Gastroesophageal sphincter (tissue), 4 donors: ENCODE data around the gene SIAH2. TPM values are rescaled to one million over a fixed set of nuclear protein-coding genes. Genes with fewer than 3 reads are reported as not detected.
A peak's percentile ranks its signal among the peaks of the same experiment; 100 is the strongest.

Source experiments
- ATAC-seq: fragments of 150-250 bp; one replicate; pipeline ENCODE4 v1.9.1; 2016; ENCODE audit warnings: mild to moderate bottlenecking, moderate library complexity
- H3K27ac ChIP-seq, 4 donors: fragments of 200-600 bp; sonication (generic) in 3 of 4; 1 replicate in 3 of 4; 2 replicates in 1 of 4; pipeline ENCODE4 v1.5.1; 2016 to 2019
- H3K27me3 ChIP-seq: fragments of 200-600 bp; sonication (generic); one replicate; pipeline ENCODE4 v1.5.1; 2019
- H3K36me3 ChIP-seq, 2 donors: fragments of 200-600 bp; sonication (generic); one replicate each; pipeline ENCODE4 v1.5.1; 2019; ENCODE audit warnings: control low read depth in 1 of 2
- H3K4me1 ChIP-seq, 3 donors: fragments of 200-600 bp; sonication (generic); 1 replicate in 2 of 3; 2 replicates in 1 of 3; pipeline ENCODE4 v1.5.1; 2016 to 2019; ENCODE audit warnings: control low read depth in 2 of 3
- H3K4me3 ChIP-seq, 2 donors: fragments of 200-600 bp; sonication (generic); one replicate each; pipeline ENCODE4 v1.5.1; 2019; ENCODE audit warnings: mild to moderate bottlenecking in 1 of 2, moderate library complexity in 1 of 2
- H3K9me3 ChIP-seq, 3 donors: fragments of 200-600 bp; sonication (generic); one replicate each; pipeline ENCODE4 v1.5.1; 2017 to 2019; ENCODE audit warnings: control low read depth in 2 of 3
- EP300 ChIP-seq: sonication (generic); formaldehyde crosslinking; IDR thresholded peaks from one replicate; pipeline ENCODE4 v1.6.1; 2017; ENCODE audit warnings: antibody characterized with exemption, mild to moderate bottlenecking
- POLR2A ChIP-seq, 2 donors: fragments of 450-650 bp; IDR thresholded peaks; one replicate each; pipeline ENCODE4 v1.6.1; 2017; ENCODE audit warnings: antibody characterized with exemption in 2 of 2, mild to moderate bottlenecking in 2 of 2, moderate library complexity in 1 of 2
- POLR2AphosphoS5 ChIP-seq: sonication (generic); formaldehyde crosslinking; IDR thresholded peaks from one replicate; pipeline ENCODE4 v1.6.1; 2017; ENCODE audit warnings: antibody characterized with exemption
- WGBS, 2 donors: methylation state at CpG; one replicate each; pipeline ENCODE4 v1.1.5; 2018; ENCODE audit warnings: low coverage in 1 of 2; 5-methylcytosine and 5-hydroxymethylcytosine counted together
- total RNA-seq, 4 donors: library from RNA; depleted of rRNA; stranded (reverse); fragments of >200 nt; gene quantifications; one replicate each; pipeline ENCODE4 v1.1.0, GENCODE V29; 2016
- TF ChIP-seq, protein P1 (sequence below), 4 experiments: fragments of 200-600 bp in 2 of 4; fragments of 450-650 bp in 2 of 4; sonication (generic) in 1 of 4; IDR thresholded peaks; one replicate each; pipeline ENCODE4 v1.5.1; 2017 to 2019; ENCODE audit warnings: antibody characterized with exemption in 4 of 4, mild to moderate bottlenecking in 2 of 4, moderate library complexity in 2 of 4

SIAH2 gene, protein sequence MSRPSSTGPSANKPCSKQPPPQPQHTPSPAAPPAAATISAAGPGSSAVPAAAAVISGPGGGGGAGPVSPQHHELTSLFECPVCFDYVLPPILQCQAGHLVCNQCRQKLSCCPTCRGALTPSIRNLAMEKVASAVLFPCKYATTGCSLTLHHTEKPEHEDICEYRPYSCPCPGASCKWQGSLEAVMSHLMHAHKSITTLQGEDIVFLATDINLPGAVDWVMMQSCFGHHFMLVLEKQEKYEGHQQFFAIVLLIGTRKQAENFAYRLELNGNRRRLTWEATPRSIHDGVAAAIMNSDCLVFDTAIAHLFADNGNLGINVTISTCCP
- total RNA-seq = 10 to 100 TPM; 26.0 to 36.1 (median 28.5) TPM

GRCh38 chr3:150763122-150763840, at the start of gene SIAH2:
TSS of gene SIAH2 (minus strand) at chr3:150763169. CDS start at chr3:150762849, 320 bp downstream.
- H3K27me3 ChIP-seq = no peaks in the 10 kb centered on the region
- peaks cover 0 to 4% of the 10 kb centered on the region in 2 donors for H3K36me3 ChIP-seq
- peaks cover 0 to 45% (median 3%) of the 10 kb centered on the region in 3 donors for H3K4me1 ChIP-seq
- peak; percentile 93 for ATAC-seq
- peak within 1 kb of the TSS; percentile 73 to 96 for H3K4me3 ChIP-seq
- TF ChIP-seq, protein P1, sequence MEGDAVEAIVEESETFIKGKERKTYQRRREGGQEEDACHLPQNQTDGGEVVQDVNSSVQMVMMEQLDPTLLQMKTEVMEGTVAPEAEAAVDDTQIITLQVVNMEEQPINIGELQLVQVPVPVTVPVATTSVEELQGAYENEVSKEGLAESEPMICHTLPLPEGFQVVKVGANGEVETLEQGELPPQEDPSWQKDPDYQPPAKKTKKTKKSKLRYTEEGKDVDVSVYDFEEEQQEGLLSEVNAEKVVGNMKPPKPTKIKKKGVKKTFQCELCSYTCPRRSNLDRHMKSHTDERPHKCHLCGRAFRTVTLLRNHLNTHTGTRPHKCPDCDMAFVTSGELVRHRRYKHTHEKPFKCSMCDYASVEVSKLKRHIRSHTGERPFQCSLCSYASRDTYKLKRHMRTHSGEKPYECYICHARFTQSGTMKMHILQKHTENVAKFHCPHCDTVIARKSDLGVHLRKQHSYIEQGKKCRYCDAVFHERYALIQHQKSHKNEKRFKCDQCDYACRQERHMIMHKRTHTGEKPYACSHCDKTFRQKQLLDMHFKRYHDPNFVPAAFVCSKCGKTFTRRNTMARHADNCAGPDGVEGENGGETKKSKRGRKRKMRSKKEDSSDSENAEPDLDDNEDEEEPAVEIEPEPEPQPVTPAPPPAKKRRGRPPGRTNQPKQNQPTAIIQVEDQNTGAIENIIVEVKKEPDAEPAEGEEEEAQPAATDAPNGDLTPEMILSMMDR (IDR thresholded peaks at IDR 0.05) = peak in 1 of 4 experiments; percentile 27
- TF ChIP-seq POLR2A (IDR thresholded peaks at IDR 0.05) (peak; percentile 78 to 98), EP300 (no peak), POLR2AphosphoS5 (peak; percentile 95)
- no peaks in the 10 kb centered on the region for H3K9me3 ChIP-seq
- H3K27ac ChIP-seq = peak within 1 kb of the TSS; percentile 96 to 99 (median 98)
- WGBS, 2 donors = 0% methylated on average over 8 to 13 of the region's 70 CpGs

DNA sequence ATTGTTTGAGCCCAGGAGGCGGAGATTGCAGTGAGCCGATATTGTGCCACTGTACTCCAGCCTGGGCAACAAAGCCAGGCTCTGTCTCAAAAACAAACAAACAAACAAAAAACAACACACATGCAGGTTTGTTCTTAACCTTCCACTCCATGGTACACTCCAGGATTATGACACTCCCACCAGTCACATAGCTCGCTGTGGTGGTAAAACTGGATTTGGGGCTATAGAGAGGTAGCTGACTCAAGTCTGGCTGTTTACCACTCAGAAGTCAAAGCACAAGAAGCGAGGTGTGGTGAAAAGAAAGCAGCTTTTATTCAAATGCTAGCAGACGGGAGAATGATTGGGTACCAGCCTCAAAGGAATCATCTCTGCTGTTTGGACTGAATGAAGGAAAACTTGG, 49.0 kb upstream of the SIAH2 start:
- H3K4me1 ChIP-seq = no peaks in the 10 kb centered on the region
- ATAC-seq = no peak
- 82 to 93% methylated on average over 3 to 5 of the region's 5 CpGs for WGBS, 2 donors

GRCh38 chr3:150810641-150811040, 47.7 kb upstream of the SIAH2 start:
- ATAC-seq = no peak
- WGBS, 2 donors = 86 to 87% methylated on average over 1 of the region's 1 CpG
- Histone ChIP-seq H3K4me3 (no peak overlapping the region), H3K27me3 (peaks cover 5% of the 10 kb centered on the region), H3K36me3 (no peaks in the 10 kb centered on the region), H3K27ac (no peak overlapping the region), H3K4me1 (no peaks in the 10 kb centered on the region), H3K9me3 (no peaks in the 10 kb centered on the region)
- TF ChIP-seq, protein P1 (IDR thresholded peaks at IDR 0.05) = no peak
- TF ChIP-seq POLR2A (IDR thresholded peaks at IDR 0.05) (no peak), POLR2AphosphoS5 (no peak), EP300 (no peak)

More for the DNA sequence above, 49.0 kb upstream of the SIAH2 start:
- H3K9me3 ChIP-seq = no peaks in the 10 kb centered on the region
- no peak overlapping the region for H3K4me3 ChIP-seq
- H3K36me3 ChIP-seq = no peaks in the 10 kb centered on the region
- H3K27me3 ChIP-seq = peaks cover 5% of the 10 kb centered on the region
- TF ChIP-seq EP300 (no peak), POLR2AphosphoS5 (no peak), POLR2A (IDR thresholded peaks at IDR 0.05) (no peak)
- TF ChIP-seq, protein P1 (IDR thresholded peaks at IDR 0.05) = no peak
- H3K27ac ChIP-seq = no peak overlapping the region

DNA sequence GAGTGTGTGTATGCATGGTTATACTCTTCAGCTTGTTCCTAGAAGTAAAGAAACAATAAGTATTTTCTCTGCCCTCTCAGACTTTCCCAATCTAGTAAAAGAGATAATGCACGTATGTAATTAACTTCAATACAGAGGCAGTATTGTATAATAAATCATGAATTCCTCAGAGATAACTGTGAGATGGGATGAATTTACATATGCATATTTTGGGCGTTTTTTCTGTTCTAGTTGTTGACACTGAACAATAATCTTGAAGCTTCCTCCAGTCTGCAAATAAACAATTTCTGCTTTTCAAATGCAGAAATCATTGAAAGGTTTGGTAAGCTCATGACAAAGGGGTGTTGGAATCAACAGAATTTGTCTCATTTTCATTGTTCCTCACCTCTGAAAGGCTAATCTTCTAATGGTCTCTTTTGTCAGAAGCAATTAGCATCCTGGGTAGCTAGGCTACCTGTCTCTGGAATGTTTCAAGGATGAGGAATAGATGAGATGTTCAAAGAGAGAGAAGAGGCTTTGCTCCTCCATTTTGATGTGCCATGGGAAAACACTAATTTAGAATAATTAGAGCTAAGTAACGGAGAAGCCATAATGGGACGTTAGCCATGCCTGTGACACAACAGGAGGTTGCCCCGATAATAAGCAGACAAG, 43.3 kb upstream of the SIAH2 start:
- TF ChIP-seq POLR2A (IDR thresholded peaks at IDR 0.05) (no peak), POLR2AphosphoS5 (no peak), EP300 (no peak)
- TF ChIP-seq, protein P1 (IDR thresholded peaks at IDR 0.05) = no peak
- ATAC-seq = no peak
- H3K4me3 ChIP-seq = no peak overlapping the region
- H3K36me3 ChIP-seq = no peaks in the 10 kb centered on the region
- H3K9me3 ChIP-seq = no peaks in the 10 kb centered on the region
- no peaks in the 10 kb centered on the region for H3K27me3 ChIP-seq
- no peaks in the 10 kb centered on the region for H3K4me1 ChIP-seq
- H3K27ac ChIP-seq = no peak overlapping the region
- WGBS, 2 donors = 55 to 59% methylated on average over 5 of the region's 5 CpGs
